Caco-2 (cell line): Measurements from ENCODE around the gene HMGCLL1. TPM values are rescaled to one million over a fixed set of nuclear protein-coding genes. Genes with fewer than 3 reads are reported as not detected.

ENCODE experiments used
- BruUV-seq: library from RNA; stranded (reverse); fragments of 400-500 nt; replicated peaks from 2 replicates; lab custom pipeline; 2021; lab: Mats Ljungman, UMichigan
- CTCF ChIA-PET: fragments of 300-600 bp; sonication (Branson Sonifier 250); formaldehyde crosslinking; loops from one replicate; lab custom pipeline; 2022; ENCODE audit warnings: antibody characterized with exemption; lab: Charles Lee
- POLR2A ChIA-PET: fragments of 300-600 bp; sonication (Branson Sonifier 250); formaldehyde crosslinking; loops from one replicate; lab custom pipeline; 2022; ENCODE audit warnings: antibody characterized with exemption; lab: Charles Lee
- DNase-seq, 2 experiments: peaks; one replicate each; pipeline versions ENCODE4 v3.0.0 to v3.0.0-alpha.2; 2020 to 2022
- H3K27me3 ChIP-seq: replicated peaks from 2 replicates; pipeline ENCODE4 v1.6.0; 2011; ENCODE audit warnings: low read length; ENCODE audit not compliant: control insufficient read depth, insufficient read depth
- H3K36me3 ChIP-seq: 2 replicates; pipeline ENCODE4 v1.5.1; 2011; ENCODE audit warnings: low read length; ENCODE audit not compliant: control insufficient read depth, insufficient read depth
- H3K4me1 ChIP-seq: fragments of 250-450 bp; sonication (Bioruptor Pico); 2 replicates; pipeline ENCODE4 v1.5.1; 2020; ENCODE audit warnings: mild to moderate bottlenecking
- H3K4me3 ChIP-seq: 2 replicates; pipeline ENCODE4 v1.5.1; 2011; ENCODE audit warnings: low read depth, mild to moderate bottlenecking, control low read depth, low read length
- H3K9me3 ChIP-seq: fragments of 250-450 bp; sonication (Bioruptor Pico); 2 replicates; pipeline ENCODE4 v1.5.1; 2020; ENCODE audit warnings: mild to moderate bottlenecking, moderate library complexity
- H3K27ac Mint-ChIP-seq: one replicate; pipeline ENCODE4 v1.8.0; 2022; ENCODE audit warnings: mixed read lengths; ENCODE audit not compliant: unreplicated experiment
- H3K27me3 Mint-ChIP-seq: one replicate; pipeline ENCODE4 v1.8.0; 2022; ENCODE audit warnings: mixed read lengths; ENCODE audit not compliant: insufficient read depth, unreplicated experiment
- H3K36me3 Mint-ChIP-seq: one replicate; pipeline ENCODE4 v1.8.0; 2022; ENCODE audit warnings: mild to moderate bottlenecking, mixed read lengths; ENCODE audit not compliant: insufficient read depth, unreplicated experiment
- H3K4me1 Mint-ChIP-seq: one replicate; pipeline ENCODE4 v1.8.0; 2022; ENCODE audit warnings: low read depth, mixed read lengths; ENCODE audit not compliant: unreplicated experiment
- H3K4me3 Mint-ChIP-seq: one replicate; pipeline ENCODE4 v1.8.0; 2022; ENCODE audit warnings: mild to moderate bottlenecking, moderate library complexity, mixed read lengths; ENCODE audit not compliant: unreplicated experiment
- H3K9me3 Mint-ChIP-seq: one replicate; pipeline ENCODE4 v1.8.0; 2022; ENCODE audit warnings: mixed read lengths; ENCODE audit not compliant: unreplicated experiment
- CTCF ChIP-seq, 2 experiments: fragments of 200-600 bp in 1 of 2; IDR thresholded peaks; 1 replicate in 1 of 2; 2 replicates in 1 of 2; pipeline versions ENCODE4 v1.5.1 to v1.8.0; 2011 to 2022; ENCODE audit warnings: antibody characterized with exemption in 1 of 2, control low read depth in 1 of 2, inconsistent platforms in 1 of 2, low read depth in 1 of 2, low read length in 1 of 2, mild to moderate bottlenecking in 1 of 2, moderate library complexity in 1 of 2; ENCODE audit not compliant: insufficient read depth in 1 of 2, severe bottlenecking in 1 of 2, unreplicated experiment in 1 of 2
- intact Hi-C: fragments of 100-400 bp; cut with micrococcal nuclease; formaldehyde crosslinking; loops from one replicate; pipeline ENCODE4 v1.10.0; 2022; ENCODE audit not compliant: unreplicated experiment
- total RNA-seq: library from RNA; stranded (reverse); gene quantifications from 2 replicates; pipeline ENCODE4 v1.2.3, GENCODE V29; 2022

HMGCLL1 gene
- total RNA-seq, 1 experiment from 2014 or later = not detected

GRCh38 chr6:55560290-55560885 lies 18.6 kb downstream of the HMGCLL1 start:
- H3K27me3 Mint-ChIP-seq = no peaks in the 10 kb centered on the region
- ChIA-PET CTCF (no interaction called here), POLR2A (no interaction called here)
- no peaks in the 10 kb centered on the region for H3K9me3 ChIP-seq
- TF ChIP-seq CTCF (IDR thresholded peaks at IDR 0.05; ENCODE audit: insufficient read depth in 1 of 2, low read depth in 1 of 2, low read length in 1 of 2, severe bottlenecking in 1 of 2, unreplicated experiment in 1 of 2) = no peak
- intact Hi-C loops = no loop called here
- H3K27me3 ChIP-seq = no peaks in the 10 kb centered on the region
- H3K4me3 Mint-ChIP-seq = no peak overlapping the region
- no peaks in the 10 kb centered on the region for H3K4me1 ChIP-seq
- H3K27ac Mint-ChIP-seq = no peak overlapping the region
- no TSS peak for BruUV-seq
- H3K9me3 Mint-ChIP-seq = no peaks in the 10 kb centered on the region
- no peaks in the 10 kb centered on the region for H3K36me3 ChIP-seq
- H3K4me1 Mint-ChIP-seq = no peaks in the 10 kb centered on the region
- no peaks in the 10 kb centered on the region for H3K36me3 Mint-ChIP-seq
- no peak overlapping the region for H3K4me3 ChIP-seq
- no peak for DNase-seq

GRCh38 chr6:55557146-55557545 lies 21.8 kb downstream of the HMGCLL1 start:
- H3K36me3 Mint-ChIP-seq = no peaks in the 10 kb centered on the region
- Histone ChIP-seq H3K4me3 (no peak overlapping the region), H3K36me3 (no peaks in the 10 kb centered on the region), H3K9me3 (no peaks in the 10 kb centered on the region), H3K27me3 (no peaks in the 10 kb centered on the region), H3K4me1 (no peaks in the 10 kb centered on the region)
- H3K27ac Mint-ChIP-seq = no peak overlapping the region
- no peaks in the 10 kb centered on the region for H3K27me3 Mint-ChIP-seq
- H3K9me3 Mint-ChIP-seq = no peaks in the 10 kb centered on the region
- no TSS peak for BruUV-seq
- no peak overlapping the region for H3K4me3 Mint-ChIP-seq
- H3K4me1 Mint-ChIP-seq = no peaks in the 10 kb centered on the region
- no peak for TF ChIP-seq CTCF (IDR thresholded peaks at IDR 0.05; ENCODE audit: insufficient read depth in 1 of 2, low read depth in 1 of 2, low read length in 1 of 2, severe bottlenecking in 1 of 2, unreplicated experiment in 1 of 2)
- intact Hi-C loops = no loop called here
- CTCF ChIA-PET = no interaction called here
- DNase-seq = no peak
- POLR2A ChIA-PET = no interaction called here

GRCh38 chr6:55545791-55546190 lies 33.2 kb downstream of the HMGCLL1 start:
- Mint-ChIP-seq H3K36me3 (no peaks in the 10 kb centered on the region), H3K27ac (peak overlapping the region; percentile 62), H3K9me3 (no peaks in the 10 kb centered on the region), H3K4me1 (peaks cover 10% of the 10 kb centered on the region), H3K4me3 (no peak overlapping the region), H3K27me3 (no peaks in the 10 kb centered on the region)
- Histone ChIP-seq H3K36me3 (no peaks in the 10 kb centered on the region), H3K4me3 (no peak overlapping the region), H3K27me3 (no peaks in the 10 kb centered on the region), H3K4me1 (peaks cover 32% of the 10 kb centered on the region), H3K9me3 (no peaks in the 10 kb centered on the region)
- BruUV-seq = no TSS peak
- ChIA-PET POLR2A (no interaction called here), CTCF (interaction anchor here (1.3 kb wide), 1 partner anchor 33 kb away, joined by 4 read pairs; the partner anchor contains the start of gene HMGCLL1)
- no peak for TF ChIP-seq CTCF (IDR thresholded peaks at IDR 0.05; ENCODE audit: insufficient read depth in 1 of 2, low read depth in 1 of 2, low read length in 1 of 2, severe bottlenecking in 1 of 2, unreplicated experiment in 1 of 2)
- intact Hi-C loops = loop anchor here (5.0 kb wide), 1 partner anchor 282 kb away; no protein-coding TSS in a partner anchor
- DNase-seq = peak; percentile 54 to 63
